Small intestine (tissue), 7 donors: ENCODE results near the gene PLAAT5. TPM values are rescaled to one million over a fixed set of nuclear protein-coding genes. Genes with fewer than 3 reads are reported as not detected.

ENCODE experiments used
- DNase-seq, 2 donors: peaks; one replicate each; pipeline versions ENCODE4 v3.0.0 to v3.0.0-alpha.2; 2013
- FAIRE-seq: peaks from 2 replicates; lab custom pipeline; 2012; peaks lifted over from hg19 to GRCh38; lab: Jason Lieb, UNC
- H3K27ac ChIP-seq, 3 donors: one replicate each; pipeline ENCODE4 v1.5.1; 2013; ENCODE audit warnings: low read length in 2 of 3, mild to moderate bottlenecking in 2 of 3, control low read depth in 1 of 3, inconsistent platforms in 1 of 3, low read depth in 1 of 3, moderate library complexity in 1 of 3
- H3K27me3 ChIP-seq, 3 donors: one replicate each; pipeline ENCODE4 v1.6.1; 2013; ENCODE audit warnings: low read length in 3 of 3, inconsistent platforms in 1 of 3; ENCODE audit not compliant: control insufficient read depth in 3 of 3, insufficient read depth in 3 of 3
- H3K36me3 ChIP-seq, 3 donors: one replicate each; pipeline ENCODE4 v1.6.1; 2013; ENCODE audit warnings: low read length in 3 of 3, inconsistent platforms in 1 of 3, low read depth in 1 of 3, mild to moderate bottlenecking in 1 of 3, moderate library complexity in 1 of 3; ENCODE audit not compliant: control insufficient read depth in 3 of 3, insufficient read depth in 2 of 3
- H3K4me1 ChIP-seq, 3 donors: one replicate each; pipeline ENCODE4 v1.6.1; 2013; ENCODE audit warnings: low read length in 2 of 3, inconsistent platforms in 1 of 3, low read depth in 1 of 3, mild to moderate bottlenecking in 1 of 3, moderate library complexity in 1 of 3; ENCODE audit not compliant: control insufficient read depth in 3 of 3, insufficient read depth in 2 of 3
- H3K4me3 ChIP-seq, 3 donors: one replicate each; pipeline ENCODE4 v1.5.1; 2013; ENCODE audit warnings: low read length in 3 of 3, control low read depth in 1 of 3, inconsistent platforms in 1 of 3, low read depth in 1 of 3, mild to moderate bottlenecking in 1 of 3, moderate library complexity in 1 of 3
- H3K9me3 ChIP-seq, 2 donors: one replicate each; pipeline ENCODE4 v1.6.1; 2013; ENCODE audit warnings: low read depth in 1 of 2, low read length in 1 of 2; ENCODE audit not compliant: control insufficient read depth in 2 of 2, insufficient read depth in 1 of 2
- WGBS, 3 donors: extraction: QIAGEN DNeasy Blood & Tissue Kit; methylation state at CpG; one replicate each; pipeline ENCODE4 v1.1.7; 2013; 5-methylcytosine and 5-hydroxymethylcytosine counted together
- polyA plus RNA-seq, 4 donors: library from polyadenylated mRNA; stranded (reverse) in 3 of 4; unstranded in 1 of 4; fragments of 200-250 nt in 3 of 4; fragments of 120-200 nt in 1 of 4; gene quantifications; one replicate each; pipeline versions ENCODE4 v1.2.1 to v1.2.3, GENCODE V29; 2013
- donor health status: healthy with polysubstance abuse.
- donor health status: control.
- donor health status: control.
- donor health status: Bipolar disorder and iron deficiency.
- donor health status: healthy.

PLAAT5 gene
- polyA plus RNA-seq, 4 donors = 0.09 to 2.7 (median 1.00) TPM; not detected in 1

DNA sequence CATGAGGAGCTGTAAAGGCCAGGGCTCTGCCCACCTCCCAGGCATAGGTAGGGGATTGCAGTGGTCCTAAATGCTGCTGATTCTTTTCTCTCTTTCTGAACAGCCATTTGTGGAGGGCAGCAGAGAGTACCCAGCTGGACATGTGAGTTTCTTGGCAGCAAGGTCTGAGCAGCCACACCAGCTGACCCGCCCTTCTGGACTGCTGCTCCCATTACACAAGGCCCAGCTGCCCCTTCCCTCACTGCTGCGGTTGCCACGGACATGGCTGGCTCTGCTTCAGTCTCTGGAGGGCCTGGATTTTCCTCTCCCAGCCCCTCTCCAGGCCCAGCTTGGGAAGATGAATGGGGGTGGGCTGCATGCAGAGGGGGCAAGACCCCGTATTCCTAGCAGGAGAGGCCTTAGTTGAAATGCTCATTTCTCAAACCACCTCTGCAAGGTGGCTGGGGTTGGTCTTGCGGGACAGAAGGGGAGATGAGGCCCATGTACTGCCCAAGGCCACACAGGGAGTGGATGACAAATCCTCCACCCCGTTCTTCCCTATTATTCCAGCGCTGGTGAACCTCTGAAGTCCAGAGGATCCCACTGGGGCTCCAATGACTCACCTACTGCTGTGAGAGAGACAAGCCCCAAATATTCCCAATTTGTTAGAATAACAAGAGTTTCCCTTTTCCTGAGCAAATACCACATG, 19.5 kb upstream of the PLAAT5 start:
- Histone ChIP-seq H3K4me1 (no peaks in the 10 kb centered on the region), H3K27ac (no peak overlapping the region), H3K9me3 (no peaks in the 10 kb centered on the region), H3K4me3 (no peak overlapping the region), H3K36me3 (no peaks in the 10 kb centered on the region), H3K27me3 (no peaks in the 10 kb centered on the region)
- WGBS, 3 donors = 82 to 88% (median 85%) methylated on average over 7 of the region's 7 CpGs
- DNase-seq (no peak), FAIRE-seq (no peak)

DNA sequence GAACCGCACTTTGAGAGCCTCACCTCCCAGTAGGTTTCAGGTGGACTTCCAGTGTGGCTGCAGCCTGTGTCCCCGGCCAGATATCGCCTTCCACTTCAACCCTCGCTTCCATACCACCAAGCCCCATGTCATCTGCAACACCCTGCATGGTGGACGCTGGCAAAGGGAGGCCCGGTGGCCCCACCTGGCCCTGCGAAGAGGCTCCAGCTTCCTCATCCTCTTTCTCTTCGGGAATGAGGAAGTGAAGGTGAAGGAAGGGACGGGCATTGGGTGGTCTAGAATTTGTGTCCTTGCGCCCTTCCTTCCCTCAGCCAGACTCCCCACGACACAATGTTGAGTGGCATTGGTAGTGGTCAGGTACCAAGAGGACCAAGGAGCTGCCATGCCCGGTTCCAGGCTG, 17.8 kb upstream of the PLAAT5 start:
- no peaks in the 10 kb centered on the region for H3K27me3 ChIP-seq
- no peak overlapping the region for H3K27ac ChIP-seq
- H3K4me3 ChIP-seq = no peak overlapping the region
- WGBS, 3 donors = 85 to 95% (median 91%) methylated on average over 12 of the region's 12 CpGs
- no peaks in the 10 kb centered on the region for H3K9me3 ChIP-seq
- H3K4me1 ChIP-seq = no peaks in the 10 kb centered on the region
- DNase-seq (no peak), FAIRE-seq (no peak)
- no peaks in the 10 kb centered on the region for H3K36me3 ChIP-seq

DNA sequence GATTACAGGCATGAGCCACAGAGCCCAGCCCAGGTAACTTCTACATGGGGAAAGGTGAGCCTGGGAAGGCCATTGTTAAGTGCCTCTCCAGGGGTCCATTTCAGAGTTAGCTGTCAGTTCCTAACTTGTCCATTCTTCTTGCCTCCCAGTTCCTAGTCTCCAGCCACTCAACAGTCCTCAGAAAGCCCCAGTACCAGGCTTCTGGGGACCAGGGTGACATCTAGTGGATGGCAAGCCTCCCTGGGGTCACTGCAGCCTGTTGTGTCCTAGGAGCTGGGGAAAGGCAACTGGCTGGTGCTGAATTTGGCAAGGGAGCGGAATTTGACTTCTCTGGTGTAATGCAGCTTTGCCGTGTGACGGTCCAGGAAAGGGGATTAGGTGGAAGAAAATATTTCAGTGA, 17.0 kb upstream of the PLAAT5 start:
- H3K4me1 ChIP-seq = peaks cover 0 to 2% (median 0%) of the 10 kb centered on the region in 3 donors
- WGBS, 3 donors = 76 to 89% (median 83%) methylated on average over 3 of the region's 3 CpGs
- no peaks in the 10 kb centered on the region for H3K9me3 ChIP-seq
- H3K27ac ChIP-seq = no peak overlapping the region
- H3K36me3 ChIP-seq = no peaks in the 10 kb centered on the region
- no peak overlapping the region for H3K4me3 ChIP-seq
- peak; percentile 43 to 59 for DNase-seq
- no peaks in the 10 kb centered on the region for H3K27me3 ChIP-seq
- FAIRE-seq = no peak

DNA sequence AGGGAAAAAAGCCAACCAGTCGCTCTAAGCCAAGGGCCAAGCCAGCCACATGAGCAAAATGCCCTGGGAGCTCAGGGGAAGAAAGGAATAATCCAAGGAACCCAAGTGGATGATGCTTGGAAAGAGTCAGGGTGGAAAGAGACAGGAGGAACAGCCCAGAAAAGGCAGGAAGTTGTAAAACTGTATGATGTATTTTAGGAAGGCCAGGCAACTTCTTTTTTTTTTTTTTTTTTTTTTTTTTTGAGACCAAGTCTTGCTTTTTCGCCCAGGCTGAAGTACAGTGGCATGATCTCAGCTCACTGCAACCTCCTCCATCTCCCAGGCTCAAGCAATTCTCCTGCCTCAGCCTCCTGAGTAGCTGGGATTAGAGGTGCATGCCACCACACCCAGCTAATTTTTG, 16.5 kb upstream of the PLAAT5 start:
- no peak overlapping the region for H3K27ac ChIP-seq
- FAIRE-seq = no peak
- no peaks in the 10 kb centered on the region for H3K36me3 ChIP-seq
- H3K4me1 ChIP-seq = peaks cover 0 to 2% (median 0%) of the 10 kb centered on the region in 3 donors
- WGBS, 3 donors = 81 to 90% (median 90%) methylated on average over 2 of the region's 2 CpGs
- H3K4me3 ChIP-seq = no peak overlapping the region
- DNase-seq = no peak
- H3K9me3 ChIP-seq = no peaks in the 10 kb centered on the region
- no peaks in the 10 kb centered on the region for H3K27me3 ChIP-seq

DNA sequence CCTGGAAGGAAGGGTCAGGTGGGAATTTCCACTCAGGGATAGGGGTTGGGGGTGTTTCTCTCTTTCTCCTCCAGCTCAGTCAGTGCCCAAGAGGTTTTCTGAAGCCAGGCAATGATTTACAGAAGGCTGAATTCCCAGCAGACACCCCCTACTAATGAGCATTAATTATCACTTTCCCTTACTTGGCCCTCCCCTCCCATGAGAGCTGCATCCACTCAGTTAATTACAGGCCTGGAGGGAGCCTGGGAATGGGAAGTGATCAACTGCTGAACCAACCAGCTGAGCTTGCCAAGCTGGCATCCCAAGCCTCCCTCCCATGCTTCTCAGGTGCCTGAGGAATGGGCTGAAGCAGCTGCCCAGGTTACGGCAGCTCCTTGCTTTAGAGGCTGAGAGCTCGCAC, 15.9 kb upstream of the PLAAT5 start:
- no peak for DNase-seq
- H3K9me3 ChIP-seq = no peaks in the 10 kb centered on the region
- H3K27me3 ChIP-seq = no peaks in the 10 kb centered on the region
- H3K36me3 ChIP-seq = no peaks in the 10 kb centered on the region
- peaks cover 0 to 2% (median 0%) of the 10 kb centered on the region in 3 donors for H3K4me1 ChIP-seq
- H3K27ac ChIP-seq = no peak overlapping the region
- FAIRE-seq = no peak
- 93 to 97% (median 94%) methylated on average over 2 of the region's 2 CpGs for WGBS, 3 donors
- H3K4me3 ChIP-seq = no peak overlapping the region

DNA sequence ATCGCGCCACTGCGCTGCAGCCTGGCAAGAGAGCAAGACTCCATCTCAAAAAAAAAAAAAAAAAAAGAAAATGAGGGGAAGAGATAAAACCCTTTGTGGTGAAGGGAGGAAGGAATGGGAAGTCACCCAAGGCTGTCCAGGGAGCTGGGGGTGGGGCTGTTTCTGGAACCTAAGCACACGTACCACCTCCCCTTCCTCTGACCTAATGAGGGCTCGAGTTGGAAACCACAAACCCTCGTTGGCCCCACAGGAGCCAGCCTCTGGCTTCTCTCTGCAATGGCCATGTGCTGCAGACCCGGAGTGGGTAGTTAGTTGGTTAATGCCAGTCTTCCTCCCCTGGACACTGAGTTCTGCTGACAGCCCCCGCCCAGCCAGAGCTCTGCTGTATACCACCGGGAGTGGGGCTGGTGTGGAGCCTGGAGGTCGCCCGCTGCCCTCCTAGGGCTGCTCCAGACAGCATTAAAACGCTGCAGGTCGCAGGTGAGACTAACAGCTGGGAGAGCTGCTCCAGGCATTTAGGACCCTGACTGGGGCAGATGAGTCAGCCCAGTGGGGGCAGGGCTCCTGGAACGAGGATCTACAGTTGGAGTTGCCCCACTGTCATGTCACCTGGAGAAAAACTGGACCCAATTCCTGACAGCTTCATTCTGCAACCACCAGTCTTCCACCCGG, 15.0 kb upstream of the PLAAT5 start, which contains the start of gene LGALS12:
LGALS12 (plus strand) TSS at position 228 of the 672 bp plus-strand sequence; CDS start at position 603, 375 bp downstream.
- Histone ChIP-seq H3K27ac (no peak within 1 kb of the TSS), H3K36me3 (no peaks in the 10 kb centered on the region), H3K4me1 (peaks cover 0 to 2% (median 0%) of the 10 kb centered on the region in 3 donors), H3K9me3 (no peaks in the 10 kb centered on the region), H3K4me3 (no peak within 1 kb of the TSS), H3K27me3 (no peaks in the 10 kb centered on the region)
- DNase-seq (no peak), FAIRE-seq (no peak)
- WGBS, 3 donors = 61 to 75% (median 68%) methylated on average over 15 of the region's 15 CpGs

DNA sequence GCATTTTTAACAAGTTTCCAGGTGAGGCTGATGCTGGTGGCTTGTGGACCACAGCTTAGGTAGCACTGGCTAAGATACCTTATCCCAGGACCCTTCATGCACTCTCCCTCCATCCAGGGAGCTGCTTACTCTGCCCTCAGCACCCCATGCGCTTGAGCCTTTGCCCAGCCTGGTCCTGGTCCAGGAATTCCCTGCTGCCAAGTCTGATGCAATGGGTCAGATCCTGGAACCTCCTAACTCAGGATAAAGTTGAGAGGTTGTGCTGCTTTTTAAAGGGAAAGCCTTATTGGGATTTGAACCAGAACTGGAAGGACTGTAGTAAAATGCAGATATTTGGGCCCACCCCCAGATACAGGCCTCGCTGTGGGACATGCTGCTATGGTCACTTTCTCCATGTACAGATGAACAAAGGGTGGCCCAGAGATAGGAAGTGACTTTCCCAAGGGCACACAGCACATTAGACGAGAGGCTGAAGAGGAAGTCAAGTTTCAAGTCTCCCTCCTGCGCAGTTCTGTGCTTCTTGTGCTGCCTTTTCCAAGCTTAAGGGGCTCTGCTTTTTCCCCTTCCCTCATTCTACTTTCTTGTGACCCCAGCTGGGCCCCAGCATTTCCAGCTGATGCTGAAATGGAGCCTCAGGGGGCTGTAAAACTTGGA, 14.1 kb upstream of the PLAAT5 start:
- DNase-seq = no peak
- Histone ChIP-seq H3K4me1 (peaks cover 0 to 2% (median 0%) of the 10 kb centered on the region in 3 donors), H3K27ac (no peak overlapping the region)

DNA sequence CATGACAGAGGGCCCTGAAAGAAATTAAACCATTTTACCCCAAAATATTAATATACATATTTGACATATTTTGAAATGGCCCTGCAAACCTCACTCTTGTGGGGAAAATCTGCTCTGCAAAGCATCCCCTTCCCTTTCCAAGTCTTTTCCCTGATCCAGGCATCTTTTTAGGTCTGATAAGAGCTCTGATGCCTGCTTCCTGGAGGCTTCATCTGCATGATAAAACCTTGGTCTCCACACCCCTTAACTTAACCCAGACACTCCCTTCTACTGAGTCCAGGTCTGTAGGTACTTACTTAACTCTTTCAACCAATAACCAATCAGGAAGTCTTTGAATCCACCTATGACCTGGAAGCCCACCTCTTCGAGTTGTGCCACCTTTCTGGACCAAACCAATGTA, 13.1 kb upstream of the PLAAT5 start:
- 79 to 86% (median 80%) methylated on average over 1 of the region's 1 CpG for WGBS, 3 donors
- Histone ChIP-seq H3K9me3 (peaks cover 0 to 15% of the 10 kb centered on the region in 2 donors), H3K36me3 (no peaks in the 10 kb centered on the region), H3K4me3 (no peak overlapping the region), H3K27me3 (no peaks in the 10 kb centered on the region), H3K27ac (no peak overlapping the region), H3K4me1 (peaks cover 0 to 2% (median 0%) of the 10 kb centered on the region in 3 donors)
- FAIRE-seq (no peak), DNase-seq (no peak)

More for the DNA sequence above, 14.1 kb upstream of the PLAAT5 start:
- Histone ChIP-seq H3K27me3 (no peaks in the 10 kb centered on the region), H3K4me3 (no peak overlapping the region), H3K9me3 (peaks cover 0 to 8% of the 10 kb centered on the region in 2 donors), H3K36me3 (no peaks in the 10 kb centered on the region)
- FAIRE-seq = no peak
- WGBS, 3 donors = 74 to 81% (median 75%) methylated on average over 4 of the region's 4 CpGs
